IMR-90 (cell line): Measurements from ENCODE around the gene DNAJC7. TPM values are rescaled to one million over a fixed set of nuclear protein-coding genes. Genes with fewer than 3 reads are reported as not detected.
"Not testable (repeated sequence)": the region's sequence is repeated elsewhere in the genome, so short reads cannot be mapped to it uniquely, and the experiment has no call there.

Experiments
- ATAC-seq: fragments of 200-7000 bp; cut with Tn5 transposase; 2 replicates; pipeline ENCODE4 v1.9.1; 2020; ENCODE audit warnings: low read depth, mild to moderate bottlenecking, moderate library complexity
- BruUV-seq: library from RNA; stranded (reverse); fragments of 400-500 nt; replicated peaks from 2 replicates; lab custom pipeline; 2021; lab: Mats Ljungman, UMichigan
- CTCF ChIA-PET: fragments of 300-600 bp; formaldehyde crosslinking; extraction: SDS; loops from one replicate; lab custom pipeline; 2021; ENCODE audit warnings: antibody characterized with exemption; lab: Yijun Ruan, JAX
- POLR2A ChIA-PET: fragments of 300-600 bp; sonication (Branson Sonifier 250); formaldehyde crosslinking; loops from one replicate; lab custom pipeline; 2022; ENCODE audit warnings: antibody characterized with exemption; ENCODE audit not compliant: unreplicated experiment; lab: Charles Lee
- DNase-seq: peaks from one replicate; pipeline ENCODE4 v3.0.0; 2013
- H2AFZ ChIP-seq: replicated peaks from 2 replicates; pipeline ENCODE3; 2013; ENCODE audit warnings: low read length, mild to moderate bottlenecking; ENCODE audit not compliant: poor library complexity
- H2AK5ac ChIP-seq: 2 replicates; pipeline ENCODE4 v1.6.1; 2013; ENCODE audit warnings: low read depth, low read length, inconsistent platforms
- H2AK9ac ChIP-seq: replicated peaks from 2 replicates; pipeline ENCODE3; 2013; ENCODE audit warnings: mild to moderate bottlenecking, low read depth, low read length, moderate library complexity; ENCODE audit not compliant: poor library complexity
- H2BK120ac ChIP-seq: 2 replicates; pipeline ENCODE4 v1.6.1; 2013; ENCODE audit warnings: low read depth, low read length, inconsistent platforms
- H2BK15ac ChIP-seq: 3 replicates; pipeline ENCODE4 v1.6.1; 2013; ENCODE audit warnings: low read depth, low read length, inconsistent platforms
- H2BK20ac ChIP-seq: 2 replicates; pipeline ENCODE4 v1.6.1; 2013; ENCODE audit warnings: low read depth, mild to moderate bottlenecking, inconsistent platforms, low read length, moderate library complexity
- H2BK5ac ChIP-seq: 2 replicates; pipeline ENCODE4 v1.6.1; 2013; ENCODE audit warnings: mild to moderate bottlenecking, low read depth, low read length, inconsistent platforms; ENCODE audit not compliant: poor library complexity, severe bottlenecking
- H3K14ac ChIP-seq: replicated peaks from 2 replicates; pipeline ENCODE4 v1.6.1; 2013; ENCODE audit warnings: low read depth, low read length, inconsistent platforms
- H3K18ac ChIP-seq: 2 replicates; pipeline ENCODE4 v1.6.1; 2013; ENCODE audit warnings: low read depth, low read length, control low read depth
- H3K23ac ChIP-seq: 2 replicates; pipeline ENCODE4 v1.6.1; 2013; ENCODE audit warnings: low read depth, low read length, inconsistent platforms
- H3K27ac ChIP-seq: 2 replicates; pipeline ENCODE4 v1.5.1; 2013; ENCODE audit warnings: mild to moderate bottlenecking, control low read depth, low read length; ENCODE audit not compliant: insufficient read depth
- H3K27me3 ChIP-seq: 2 replicates; pipeline ENCODE4 v1.6.1; 2013; ENCODE audit warnings: low read length; ENCODE audit not compliant: control insufficient read depth, insufficient read depth
- H3K36me3 ChIP-seq: 2 replicates; pipeline ENCODE4 v1.6.1; 2013; ENCODE audit warnings: low read length, mixed read lengths; ENCODE audit not compliant: control insufficient read depth, insufficient read depth
- H3K4ac ChIP-seq: 2 replicates; pipeline ENCODE4 v1.6.1; 2013; ENCODE audit warnings: low read depth, low read length, inconsistent platforms
- H3K4me1 ChIP-seq: 2 replicates; pipeline ENCODE4 v1.6.1; 2013; ENCODE audit warnings: low read length, mixed read lengths; ENCODE audit not compliant: control insufficient read depth, insufficient read depth
- H3K4me2 ChIP-seq: 2 replicates; pipeline ENCODE4 v1.6.1; 2013; ENCODE audit warnings: low read depth, mild to moderate bottlenecking, control low read depth, low read length, moderate library complexity
- H3K4me3 ChIP-seq: 2 replicates; pipeline ENCODE4 v1.5.1; 2013; ENCODE audit warnings: low read depth, mild to moderate bottlenecking, control low read depth, low read length, moderate library complexity; ENCODE audit not compliant: insufficient read depth
- H3K56ac ChIP-seq: 2 replicates; pipeline ENCODE4 v1.6.1; 2013; ENCODE audit warnings: low read length, inconsistent platforms; ENCODE audit not compliant: insufficient read depth; ENCODE audit errors: extremely low read depth
- H3K79me1 ChIP-seq, 2 experiments: 2 replicates each; pipeline ENCODE4 v1.6.1; 2013; ENCODE audit warnings: low read length in 2 of 2, inconsistent platforms in 1 of 2, low read depth in 1 of 2
- H3K9ac ChIP-seq: 2 replicates; pipeline ENCODE4 v1.6.1; 2013; ENCODE audit warnings: low read depth, low read length, control low read depth
- H3K9me1 ChIP-seq: 2 replicates; pipeline ENCODE4 v1.6.1; 2013; ENCODE audit warnings: low read length, inconsistent platforms; ENCODE audit not compliant: insufficient read depth
- H3K9me3 ChIP-seq: 2 replicates; pipeline ENCODE4 v1.6.1; 2013; ENCODE audit warnings: low read length; ENCODE audit not compliant: control insufficient read depth, insufficient read depth
- H4K20me1 ChIP-seq: 2 replicates; pipeline ENCODE4 v1.6.1; 2013; ENCODE audit warnings: low read length, inconsistent platforms; ENCODE audit not compliant: insufficient read depth
- H4K5ac ChIP-seq: 2 replicates; pipeline ENCODE4 v1.6.1; 2013; ENCODE audit warnings: mild to moderate bottlenecking, low read depth, low read length, control low read depth
- H4K8ac ChIP-seq, 2 experiments: 2 replicates each; pipeline ENCODE4 v1.6.1; 2013; ENCODE audit warnings: low read depth in 2 of 2, low read length in 2 of 2, control low read depth in 1 of 2, inconsistent platforms in 1 of 2
- H4K91ac ChIP-seq: 2 replicates; pipeline ENCODE4 v1.6.1; 2013; ENCODE audit warnings: low read depth, low read length, inconsistent platforms; ENCODE audit not compliant: insufficient read depth
- WGBS, 2 experiments: methylation state at CpG; one replicate each; pipeline versions ENCODE4 v1.1.5 to v1.1.7; 2013; ENCODE audit warnings: missing lambda C conversion rate in 2 of 2; ENCODE audit not compliant: insufficient read length in 1 of 2; ENCODE audit errors: extremely low coverage in 2 of 2; 5-methylcytosine and 5-hydroxymethylcytosine counted together
- dilution Hi-C: fragments of 300-500 bp; cut with HindIII; formaldehyde crosslinking; loops from one replicate; pipeline ENCODE4 v1.14.3; 2018; ENCODE audit warnings: low sequenced_read_pairs; ENCODE audit not compliant: unreplicated experiment
- in situ Hi-C: fragments of 300-500 bp; cut with MboI; formaldehyde crosslinking; loops from 3 replicates; pipeline ENCODE4 v1.14.3; 2019; ENCODE audit warnings: low sequenced_read_pairs, inconsistent platforms, mixed read lengths
- intact Hi-C: fragments of 100-400 bp; cut with micrococcal nuclease; formaldehyde crosslinking; loops from 2 replicates; pipeline ENCODE4 v1.10.0; 2022
- polyA plus RNA-seq, 3 experiments: library from polyadenylated mRNA; depleted of rRNA; stranded (reverse); fragments of >200 nt; gene quantifications; 2 replicates each; pipeline ENCODE4 v1.2.3, GENCODE V29; 2012; ENCODE audit warnings: low replicate concordance in 1 of 3
- total RNA-seq: library from RNA; depleted of rRNA; stranded (reverse); fragments of >200 nt; gene quantifications from 2 replicates; pipeline ENCODE4 v1.2.3, GENCODE V29; 2012

DNAJC7 gene
- total and polyA plus RNA-seq, 2 of the 4 experiments (the other 2 are of a cell fraction): 49.3 to 71.7 TPM

GRCh38 chr17:42012363-42012762 lies 4.9 kb downstream of the DNAJC7 start:
- H3K9me1 ChIP-seq, BruUV-seq, H3K4me2 ChIP-seq, H3K14ac ChIP-seq, intact Hi-C loops, H3K27me3 ChIP-seq, in situ Hi-C loops, H3K4me3 ChIP-seq, H3K18ac ChIP-seq, H3K9ac ChIP-seq, CTCF ChIA-PET, POLR2A ChIA-PET, H2BK5ac ChIP-seq, ATAC-seq, H3K27ac ChIP-seq, H3K9me3 ChIP-seq, H2BK120ac ChIP-seq, H4K5ac ChIP-seq, dilution Hi-C loops, H3K4ac ChIP-seq, H2BK15ac ChIP-seq, H3K23ac ChIP-seq, H2AK5ac ChIP-seq, H2AK9ac ChIP-seq, H4K91ac ChIP-seq, H2AFZ ChIP-seq, H4K8ac ChIP-seq, H3K36me3 ChIP-seq, H2BK20ac ChIP-seq, DNase-seq, H3K4me1 ChIP-seq, H3K56ac ChIP-seq: not testable (repeated sequence)
- H3K79me1 ChIP-seq: peaks cover 3 to 57% of the 10 kb centered on the region in 2 experiments; a peak in 3 of 4 replicates
- peaks cover 50% of the 10 kb centered on the region for H4K20me1 ChIP-seq
- no CpG with 5 or more reads among the region's 4 CpGs for whole genome bisulfite sequencing, 2 experiments
